GM12873 (cell line): ENCODE measurements around the gene EMILIN3.

Source experiments
- CTCF ChIP-seq: IDR thresholded peaks from 2 replicates; pipeline ENCODE4 v1.5.1; 2012; ENCODE audit warnings: low read depth, mild to moderate bottlenecking, moderate library complexity, low read length, control low read depth; ENCODE audit not compliant: insufficient read depth; ENCODE audit errors: missing control alignments

EMILIN3 gene

GRCh38 chr20:41375846-41376245 lies 9.2 kb upstream of the EMILIN3 start:
- no peak for TF ChIP-seq CTCF

- no peak for TF ChIP-seq CTCF
Measured at GRCh38 chr20:41373931-41374920, 7.6 kb upstream of the EMILIN3 start.

GRCh38 chr20:41373251-41373783 lies 6.7 kb upstream of the EMILIN3 start:
- no peak for TF ChIP-seq CTCF

- TF ChIP-seq CTCF = no peak
Measured at GRCh38 chr20:41371371-41371770, 4.8 kb upstream of the EMILIN3 start.

GRCh38 chr20:41370176-41370575 lies 3.6 kb upstream of the EMILIN3 start:
- TF ChIP-seq CTCF = no peak

- TF ChIP-seq CTCF = no peak
Measured at GRCh38 chr20:41369673-41370072, 3.1 kb upstream of the EMILIN3 start.

GRCh38 chr20:41367956-41368355 lies 1.3 kb upstream of the EMILIN3 start:
- no peak for TF ChIP-seq CTCF
